Type B pancreatic cell (in vitro differentiated cells): Measurements from ENCODE around the gene C8G. TPM values are rescaled to one million over a fixed set of nuclear protein-coding genes. Genes with fewer than 3 reads are reported as not detected.
A peak's percentile ranks its signal among the peaks of the same experiment; 100 is the strongest.

Source experiments
- DNase-seq: peaks from one replicate; pipeline ENCODE4 v3.0.0; 2021; ENCODE audit warnings: mixed read lengths; ENCODE audit not compliant: unreplicated experiment; ENCODE audit errors: extremely low spot score
- H3K27ac Mint-ChIP-seq: 2 replicates; pipeline ENCODE4 v1.8.0; 2021; ENCODE audit warnings: mild to moderate bottlenecking, mixed read lengths
- H3K27me3 Mint-ChIP-seq: 2 replicates; pipeline ENCODE4 v1.8.0; 2021; ENCODE audit warnings: mixed read lengths
- H3K36me3 Mint-ChIP-seq: 2 replicates; pipeline ENCODE4 v1.8.0; 2021; ENCODE audit warnings: mixed read lengths
- H3K4me1 Mint-ChIP-seq: one replicate; pipeline ENCODE4 v1.8.0; 2021; ENCODE audit warnings: mixed read lengths; ENCODE audit not compliant: unreplicated experiment
- H3K4me3 Mint-ChIP-seq: 2 replicates; pipeline ENCODE4 v1.8.0; 2021; ENCODE audit warnings: mild to moderate bottlenecking, mixed read lengths
- H3K9me3 Mint-ChIP-seq: 2 replicates; pipeline ENCODE4 v1.8.0; 2021; ENCODE audit warnings: mixed read lengths
- total RNA-seq: library from RNA; stranded (reverse); gene quantifications from 2 replicates; pipeline ENCODE4 v1.2.1, GENCODE V29; 2021; ENCODE audit warnings: low replicate concordance
- TF ChIP-seq, protein P1 (sequence below): fragments of 200-600 bp; sonication (generic); conservative IDR thresholded peaks from 2 replicates; pipeline ENCODE4 v1.5.0; 2021; ENCODE audit warnings: antibody characterized with exemption, mild to moderate bottlenecking

The C8G gene
- total RNA-seq, 1 donor from 2014 or later = 2.8 TPM

DNA sequence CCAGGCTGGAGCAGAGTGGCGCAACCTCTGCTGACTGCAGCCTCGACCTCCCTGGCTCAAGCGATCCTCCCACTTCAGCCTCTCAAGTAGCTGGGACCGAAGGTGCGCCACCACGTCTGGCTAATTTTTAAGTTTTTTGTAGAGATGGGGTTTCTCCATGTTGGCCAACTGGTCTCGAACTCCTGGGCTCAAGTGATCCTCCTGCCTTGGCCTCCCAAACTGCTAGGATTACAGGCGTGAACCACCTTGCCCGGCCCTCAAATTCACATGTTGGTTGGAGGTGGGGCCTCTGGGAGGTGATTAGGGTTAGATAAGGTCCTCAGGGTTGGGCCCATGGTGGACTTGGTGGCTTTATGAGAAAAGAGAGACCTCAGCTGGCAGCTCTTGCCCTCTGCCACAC, 17.1 kb downstream of the C8G start:
- no peaks in the 10 kb centered on the region for H3K9me3 Mint-ChIP-seq
- H3K4me1 Mint-ChIP-seq = peaks cover 9% of the 10 kb centered on the region
- no peak for DNase-seq
- no peaks in the 10 kb centered on the region for H3K36me3 Mint-ChIP-seq
- TF ChIP-seq, protein P1, sequence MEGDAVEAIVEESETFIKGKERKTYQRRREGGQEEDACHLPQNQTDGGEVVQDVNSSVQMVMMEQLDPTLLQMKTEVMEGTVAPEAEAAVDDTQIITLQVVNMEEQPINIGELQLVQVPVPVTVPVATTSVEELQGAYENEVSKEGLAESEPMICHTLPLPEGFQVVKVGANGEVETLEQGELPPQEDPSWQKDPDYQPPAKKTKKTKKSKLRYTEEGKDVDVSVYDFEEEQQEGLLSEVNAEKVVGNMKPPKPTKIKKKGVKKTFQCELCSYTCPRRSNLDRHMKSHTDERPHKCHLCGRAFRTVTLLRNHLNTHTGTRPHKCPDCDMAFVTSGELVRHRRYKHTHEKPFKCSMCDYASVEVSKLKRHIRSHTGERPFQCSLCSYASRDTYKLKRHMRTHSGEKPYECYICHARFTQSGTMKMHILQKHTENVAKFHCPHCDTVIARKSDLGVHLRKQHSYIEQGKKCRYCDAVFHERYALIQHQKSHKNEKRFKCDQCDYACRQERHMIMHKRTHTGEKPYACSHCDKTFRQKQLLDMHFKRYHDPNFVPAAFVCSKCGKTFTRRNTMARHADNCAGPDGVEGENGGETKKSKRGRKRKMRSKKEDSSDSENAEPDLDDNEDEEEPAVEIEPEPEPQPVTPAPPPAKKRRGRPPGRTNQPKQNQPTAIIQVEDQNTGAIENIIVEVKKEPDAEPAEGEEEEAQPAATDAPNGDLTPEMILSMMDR = no peak
- no peak overlapping the region for H3K27ac Mint-ChIP-seq
- no peaks in the 10 kb centered on the region for H3K27me3 Mint-ChIP-seq
- H3K4me3 Mint-ChIP-seq = no peak overlapping the region

DNA sequence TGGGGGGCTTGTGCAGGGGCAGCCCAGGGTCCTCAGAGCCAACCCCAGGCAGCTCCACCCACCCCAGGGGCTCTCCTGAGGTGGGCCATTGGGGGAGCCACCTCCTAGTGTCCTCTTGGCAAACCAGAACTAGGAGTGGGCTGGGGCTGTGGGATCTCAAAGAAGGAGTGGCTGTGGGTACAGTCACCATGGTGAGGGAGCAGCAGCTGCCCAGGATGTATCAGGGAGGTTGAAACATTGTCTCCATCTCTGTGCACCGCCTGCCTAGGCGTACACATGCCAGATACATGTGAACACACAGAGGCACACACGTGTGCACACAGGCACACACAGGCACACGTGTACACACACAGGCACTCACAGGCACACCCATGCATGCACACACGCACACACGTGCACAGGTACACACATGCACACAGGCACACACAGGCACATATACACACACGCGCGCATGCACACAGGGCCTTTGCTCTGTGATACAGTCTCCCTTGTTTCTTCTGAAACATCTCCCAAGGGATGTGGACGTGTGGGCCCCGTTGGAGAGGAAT, 17.7 kb downstream of the C8G start:
- TF ChIP-seq, protein P1 = no peak

DNA sequence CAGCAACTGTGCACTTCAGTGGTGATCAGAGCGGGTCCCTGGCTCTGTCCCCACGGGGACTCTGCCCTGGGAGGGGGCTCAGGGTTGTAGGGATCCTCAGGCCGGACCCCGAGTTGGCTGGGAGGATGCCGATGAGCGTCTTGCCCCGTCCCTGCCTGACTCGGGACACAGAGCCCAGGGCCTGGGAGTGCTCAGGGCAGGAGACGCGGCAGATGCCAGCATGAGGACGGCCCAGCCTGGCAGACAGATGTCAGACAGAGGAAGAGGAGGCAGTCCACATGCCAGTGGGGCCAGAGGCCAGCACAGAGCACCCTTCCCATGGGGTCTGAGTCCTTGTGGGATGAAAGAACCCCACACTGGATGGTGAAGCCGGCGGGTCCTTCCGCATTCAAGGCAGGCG, 18.3 kb downstream of the C8G start:
- H3K27me3 Mint-ChIP-seq = no peaks in the 10 kb centered on the region
- peaks cover 9% of the 10 kb centered on the region for H3K4me1 Mint-ChIP-seq
- TF ChIP-seq, protein P1 = no peak
- no peak overlapping the region for H3K4me3 Mint-ChIP-seq
- DNase-seq = no peak
- H3K27ac Mint-ChIP-seq = no peak overlapping the region
- no peaks in the 10 kb centered on the region for H3K9me3 Mint-ChIP-seq
- no peaks in the 10 kb centered on the region for H3K36me3 Mint-ChIP-seq

More for the DNA sequence above, 17.7 kb downstream of the C8G start:
- peaks cover 9% of the 10 kb centered on the region for H3K4me1 Mint-ChIP-seq
- no peak for DNase-seq
- no peaks in the 10 kb centered on the region for H3K9me3 Mint-ChIP-seq
- H3K27ac Mint-ChIP-seq = peak overlapping the region; percentile 53
- no peaks in the 10 kb centered on the region for H3K36me3 Mint-ChIP-seq
- no peak overlapping the region for H3K4me3 Mint-ChIP-seq
- no peaks in the 10 kb centered on the region for H3K27me3 Mint-ChIP-seq

DNA sequence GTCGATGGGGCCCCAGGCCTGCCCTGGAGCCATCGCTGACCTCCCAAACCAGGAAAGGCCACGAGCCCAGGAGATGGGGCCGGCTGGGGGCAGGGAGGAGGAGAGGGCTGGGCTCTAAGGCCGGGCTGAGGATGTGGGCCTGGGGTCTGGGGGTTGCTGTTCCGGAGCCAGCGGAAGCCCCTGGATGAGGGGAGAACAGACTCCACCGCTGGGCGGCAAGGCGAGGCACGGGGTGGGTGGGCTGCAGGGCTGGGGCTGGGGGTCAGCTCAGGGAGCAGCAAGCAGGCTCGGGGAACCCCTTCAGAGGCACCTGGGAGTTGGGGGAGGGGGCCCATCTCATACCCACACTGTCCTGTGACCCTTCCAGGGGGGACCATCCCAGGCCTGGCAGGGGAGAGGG, 18.7 kb downstream of the C8G start:
- Mint-ChIP-seq H3K4me3 (no peak overlapping the region), H3K36me3 (no peaks in the 10 kb centered on the region), H3K9me3 (no peaks in the 10 kb centered on the region), H3K4me1 (peaks cover 9% of the 10 kb centered on the region), H3K27ac (no peak overlapping the region), H3K27me3 (no peaks in the 10 kb centered on the region)
- DNase-seq = no peak
- TF ChIP-seq, protein P1 = no peak

DNA sequence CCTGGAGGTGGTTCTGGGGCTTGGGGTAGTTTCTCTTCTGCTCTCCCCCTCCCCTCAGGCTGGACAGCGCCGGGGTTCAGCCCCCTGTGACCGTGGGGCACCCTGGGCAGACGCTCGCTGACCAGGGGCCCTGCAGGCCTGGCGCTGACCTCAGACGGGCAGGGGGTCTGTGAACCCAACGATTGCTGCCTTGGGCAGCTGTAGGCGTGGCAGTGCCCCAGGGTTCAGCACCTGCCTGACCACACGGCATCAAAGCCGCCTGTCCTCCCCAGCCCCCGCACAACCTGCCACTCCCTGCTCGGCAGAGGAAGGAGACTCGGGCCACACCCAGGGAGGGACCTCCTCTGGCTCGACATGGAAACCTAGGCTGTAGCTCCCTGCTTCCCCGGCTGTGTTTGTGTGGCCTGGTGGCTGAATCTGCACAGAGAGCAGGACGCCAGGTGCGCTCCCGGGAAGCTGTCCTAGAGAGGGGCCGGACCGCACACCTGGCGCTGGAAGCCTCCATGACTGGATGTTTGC, 19.2 kb downstream of the C8G start:
- DNase-seq = no peak
- H3K36me3 Mint-ChIP-seq = no peaks in the 10 kb centered on the region
- no peaks in the 10 kb centered on the region for H3K9me3 Mint-ChIP-seq
- TF ChIP-seq, protein P1 = no peak
- no peak overlapping the region for H3K27ac Mint-ChIP-seq
- H3K4me1 Mint-ChIP-seq = peaks cover 9% of the 10 kb centered on the region
- no peaks in the 10 kb centered on the region for H3K27me3 Mint-ChIP-seq
- no peak overlapping the region for H3K4me3 Mint-ChIP-seq
